Spinal cord (tissue), 10 donors: ENCODE results near the gene RAB3IP. TPM values are rescaled to one million over a fixed set of nuclear protein-coding genes. Genes with fewer than 3 reads are reported as not detected.

Source experiments
- DNase-seq, 6 donors: peaks; one replicate each; pipeline versions ENCODE4 v3.0.0 to v3.0.0-alpha.2; 2013 to 2015; ENCODE audit warnings: low spot score in 6 of 6, low read depth in 4 of 6
- H3K27ac ChIP-seq: one replicate; pipeline ENCODE4 v1.5.1; 2013; ENCODE audit warnings: low read depth, low read length, control low read depth
- H3K27me3 ChIP-seq: one replicate; pipeline ENCODE4 v1.6.1; 2013; ENCODE audit warnings: low read length; ENCODE audit not compliant: control insufficient read depth, insufficient read depth
- H3K36me3 ChIP-seq: one replicate; pipeline ENCODE4 v1.6.1; 2013; ENCODE audit warnings: low read length; ENCODE audit not compliant: control insufficient read depth, insufficient read depth
- H3K4me1 ChIP-seq: one replicate; pipeline ENCODE4 v1.6.1; 2013; ENCODE audit warnings: low read length; ENCODE audit not compliant: control insufficient read depth, insufficient read depth
- H3K4me3 ChIP-seq: one replicate; pipeline ENCODE4 v1.5.1; 2013; ENCODE audit warnings: low read depth, low read length, control low read depth
- H3K9me3 ChIP-seq: one replicate; pipeline ENCODE4 v1.6.1; 2013; ENCODE audit warnings: low read length; ENCODE audit not compliant: control insufficient read depth, insufficient read depth
- WGBS: methylation state at CpG from one replicate; pipeline ENCODE4 v1.1.5; 2013; ENCODE audit warnings: missing lambda C conversion rate; ENCODE audit not compliant: insufficient coverage; 5-methylcytosine and 5-hydroxymethylcytosine counted together
- long read RNA-seq, 4 donors: transcript quantifications; one replicate each; lab custom pipeline, GENCODE V29; 2026
- polyA plus RNA-seq, 2 donors: library from polyadenylated mRNA; unstranded; fragments of 120-200 nt; gene quantifications; one replicate each; pipeline ENCODE4 v1.2.1, GENCODE V29; 2013; ENCODE audit not compliant: insufficient read length in 2 of 2
- total RNA-seq, 2 donors: library from RNA; depleted of rRNA in 1 of 2; stranded (reverse); fragments of 120-200 nt in 1 of 2; fragments of >200 nt in 1 of 2; gene quantifications; one replicate each; pipeline versions ENCODE4 v1.2.3 to v1.2.4, GENCODE V29; 2013 to 2014
- donor health status: healthy.

RAB3IP gene, protein sequence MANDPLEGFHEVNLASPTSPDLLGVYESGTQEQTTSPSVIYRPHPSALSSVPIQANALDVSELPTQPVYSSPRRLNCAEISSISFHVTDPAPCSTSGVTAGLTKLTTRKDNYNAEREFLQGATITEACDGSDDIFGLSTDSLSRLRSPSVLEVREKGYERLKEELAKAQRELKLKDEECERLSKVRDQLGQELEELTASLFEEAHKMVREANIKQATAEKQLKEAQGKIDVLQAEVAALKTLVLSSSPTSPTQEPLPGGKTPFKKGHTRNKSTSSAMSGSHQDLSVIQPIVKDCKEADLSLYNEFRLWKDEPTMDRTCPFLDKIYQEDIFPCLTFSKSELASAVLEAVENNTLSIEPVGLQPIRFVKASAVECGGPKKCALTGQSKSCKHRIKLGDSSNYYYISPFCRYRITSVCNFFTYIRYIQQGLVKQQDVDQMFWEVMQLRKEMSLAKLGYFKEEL
- total RNA-seq (10 to 100 TPM; 28.7 to 39.5 TPM), polyA plus RNA-seq (10 to 100 TPM; 26.0 to 28.4 TPM)
- long read RNA-seq, donor 1, full-length matches to known transcripts, result 12 of 12 reads
- long read RNA-seq, donor 1, partial matches to known transcripts, result 0 of 12 reads
- long read RNA-seq, donor 1, other reads (novel, unspliced or antisense), result 0 of 12 reads
- long read RNA-seq, donor 2, partial matches to known transcripts, result 0 of 2 reads
- long read RNA-seq, donor 2, other reads (novel, unspliced or antisense), result 0 of 2 reads
- long read RNA-seq, donor 3, full-length matches to known transcripts, result 2 of 2 reads
- long read RNA-seq, donor 3, partial matches to known transcripts, result 0 of 2 reads
- long read RNA-seq, donor 3, other reads (novel, unspliced or antisense), result 0 of 2 reads
- long read RNA-seq, donor 4, full-length matches to known transcripts, result 7 of 7 reads
- long read RNA-seq, donor 4, partial matches to known transcripts, result 0 of 7 reads
- long read RNA-seq, donor 4, other reads (novel, unspliced or antisense), result 0 of 7 reads

DNA sequence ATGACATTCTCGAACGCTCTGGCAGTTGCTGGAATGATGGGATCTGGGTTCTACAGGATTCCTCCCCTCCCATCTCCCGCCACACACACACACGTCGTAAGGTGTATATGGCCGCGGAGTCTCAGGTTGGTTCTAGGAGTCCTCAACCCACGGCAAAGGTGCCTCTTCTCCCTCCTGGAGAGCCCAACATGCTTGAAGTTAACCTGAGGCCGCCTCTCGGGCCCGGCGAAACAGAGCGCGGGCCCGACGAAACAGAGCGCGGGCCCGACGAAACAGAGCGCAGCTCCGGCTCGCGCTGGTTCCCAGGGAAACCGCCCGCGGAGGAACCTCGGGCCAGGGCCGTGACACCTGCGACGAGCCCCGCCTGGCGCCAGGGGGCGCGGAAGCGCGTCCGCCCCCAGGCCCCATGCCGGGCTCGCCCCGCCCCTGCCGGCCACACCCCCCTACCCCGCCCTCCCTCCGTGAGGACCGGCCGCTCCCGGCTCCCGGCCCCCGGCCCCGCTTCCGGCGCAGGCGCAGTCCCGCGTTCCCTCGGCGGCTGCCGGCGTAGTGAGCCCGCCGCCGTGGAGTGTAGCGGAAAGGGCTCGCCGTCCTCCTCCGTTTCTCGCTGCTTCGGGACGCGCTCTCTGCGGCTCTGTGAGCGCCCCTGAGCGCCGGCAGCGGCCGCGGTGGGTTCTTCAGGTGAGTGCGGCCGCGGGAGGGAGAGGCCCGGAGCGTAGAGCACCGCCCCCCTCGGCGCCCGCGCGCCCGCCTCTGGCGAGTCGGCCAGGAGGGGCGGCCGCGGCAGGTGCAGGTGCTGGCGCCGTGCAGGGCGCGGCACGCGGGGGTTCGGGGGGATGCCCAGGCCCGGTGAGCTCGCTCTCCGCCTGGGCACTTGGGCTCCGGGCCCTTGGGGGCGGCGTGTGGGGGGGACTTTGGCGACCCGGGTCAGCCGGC lies at the start of gene RAB3IP:
TSS of gene RAB3IP (plus strand) at position 510 of the 936 bp plus-strand sequence. CDS start 16,549 bp downstream, outside the sequence.
- Histone ChIP-seq H3K9me3 (no peaks in the 10 kb centered on the region), H3K4me3 (peak within 1 kb of the TSS; percentile 84), H3K36me3 (no peaks in the 10 kb centered on the region), H3K27me3 (peaks cover 4% of the 10 kb centered on the region), H3K27ac (peak within 1 kb of the TSS; percentile 59), H3K4me1 (peaks cover 3% of the 10 kb centered on the region)
- peak; percentile 50 to 95 (median 72) for DNase-seq
- under 1% methylated on average over 108 of the region's 110 CpGs for WGBS

GRCh38 chr12:69689638-69690037 lies 49.0 kb upstream of the RAB3IP start:
- H3K27ac ChIP-seq, result no peak overlapping the region
- H3K9me3 ChIP-seq, result no peaks in the 10 kb centered on the region
- peaks cover 6% of the 10 kb centered on the region for H3K4me1 ChIP-seq
- no peak overlapping the region for H3K4me3 ChIP-seq
- DNase-seq, result no peak
- no peaks in the 10 kb centered on the region for H3K27me3 ChIP-seq
- H3K36me3 ChIP-seq, result no peaks in the 10 kb centered on the region
- WGBS, result 75% methylated on average over 1 of the region's 2 CpGs

DNA sequence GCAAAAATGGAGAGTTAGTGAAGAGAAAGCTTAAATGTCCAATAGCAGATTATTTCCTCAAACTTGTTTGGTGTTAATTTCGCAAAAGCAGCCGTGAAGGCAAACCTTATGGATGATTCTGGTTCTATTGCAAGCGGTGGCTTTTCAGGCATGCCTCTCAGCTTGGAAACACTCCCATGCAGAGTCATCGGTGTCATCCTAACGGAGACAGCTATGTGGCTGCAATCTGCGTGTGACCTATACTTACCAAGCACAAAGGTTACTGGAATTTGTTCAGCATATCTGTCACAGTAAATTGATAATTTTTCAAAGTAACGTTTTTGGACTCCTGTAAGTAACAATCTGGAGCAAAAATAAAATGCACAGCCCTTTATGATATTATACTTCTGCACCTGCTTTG lies 44.5 kb upstream of the RAB3IP start:
- Histone ChIP-seq H3K4me1 (peaks cover 2% of the 10 kb centered on the region), H3K27me3 (no peaks in the 10 kb centered on the region), H3K27ac (no peak overlapping the region), H3K9me3 (no peaks in the 10 kb centered on the region), H3K4me3 (no peak overlapping the region), H3K36me3 (no peaks in the 10 kb centered on the region)
- DNase-seq, result no peak
- 91% methylated on average over 4 of the region's 7 CpGs for WGBS

DNA sequence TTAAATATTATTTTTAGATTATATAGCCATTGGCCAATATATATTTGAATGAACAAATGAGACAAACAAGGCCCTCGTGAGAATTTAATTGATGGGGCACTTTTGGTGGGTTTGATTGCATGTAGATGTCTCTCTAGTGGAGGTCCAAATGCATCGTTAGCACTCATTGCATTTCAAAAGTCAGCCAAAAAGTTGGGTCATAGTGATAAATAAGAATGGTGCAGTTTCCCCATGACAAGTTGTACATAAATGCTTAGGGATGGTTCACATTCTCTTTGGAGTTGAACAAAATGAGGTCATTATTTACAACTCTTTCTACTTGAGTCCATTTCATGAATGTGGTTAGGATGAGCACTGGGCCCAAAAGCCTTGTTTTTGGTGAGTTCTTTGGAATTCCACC lies 40.6 kb upstream of the RAB3IP start:
- Histone ChIP-seq H3K4me1 (no peaks in the 10 kb centered on the region), H3K27me3 (no peaks in the 10 kb centered on the region), H3K9me3 (no peaks in the 10 kb centered on the region), H3K27ac (no peak overlapping the region), H3K36me3 (no peaks in the 10 kb centered on the region), H3K4me3 (no peak overlapping the region)
- 40% methylated on average over 1 of the region's 2 CpGs for WGBS
- no peak for DNase-seq

DNA sequence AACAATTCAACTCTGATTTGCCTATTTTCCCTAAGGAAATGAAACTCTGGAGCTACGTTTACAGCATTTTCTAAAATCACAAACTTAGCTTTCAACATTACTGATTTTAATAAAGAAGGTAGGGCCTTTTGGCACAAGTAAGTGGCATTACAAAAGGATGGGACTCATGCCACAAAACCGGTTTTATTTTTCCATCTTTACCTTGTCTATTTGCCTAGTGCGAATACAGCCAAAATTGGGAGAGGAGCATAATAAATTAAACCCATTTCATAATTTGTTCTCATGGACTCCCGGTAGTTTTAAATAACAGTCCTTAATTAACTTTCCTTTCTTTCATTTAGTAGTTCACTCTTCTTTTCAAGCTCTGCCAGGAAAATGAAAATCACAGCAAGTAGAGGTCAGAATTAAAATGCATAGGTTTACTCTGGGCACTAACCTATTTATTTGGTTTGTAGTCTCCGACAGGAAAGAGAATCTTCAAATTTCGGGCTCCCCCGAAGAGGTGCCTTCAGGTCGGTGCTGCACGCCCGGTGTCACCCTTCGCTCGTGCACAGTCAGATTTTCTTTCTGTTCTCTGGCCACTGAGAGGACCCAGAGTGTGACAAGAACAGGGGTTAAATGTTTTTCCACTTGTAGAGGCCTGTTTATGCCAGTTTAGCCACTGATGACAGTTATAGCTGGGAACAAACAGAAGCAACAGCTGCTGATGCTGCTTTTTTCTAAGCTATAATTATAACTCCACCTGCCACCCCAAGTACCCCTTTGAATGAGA lies 39.7 kb upstream of the RAB3IP start, which contains the start of gene BEST3:
TSS of gene BEST3 (minus strand) at position 535 of the 772 bp plus-strand sequence. CDS start 1,505 bp downstream, outside the sequence.
- Histone ChIP-seq H3K27me3 (no peaks in the 10 kb centered on the region), H3K36me3 (no peaks in the 10 kb centered on the region), H3K4me1 (no peaks in the 10 kb centered on the region), H3K9me3 (no peaks in the 10 kb centered on the region), H3K27ac (no peak within 1 kb of the TSS), H3K4me3 (no peak within 1 kb of the TSS)
- 92% methylated on average over 2 of the region's 12 CpGs for WGBS
- peak in 1 of 6 donors; percentile 24 for DNase-seq

- Histone ChIP-seq H3K27ac (no peak overlapping the region), H3K4me3 (no peak overlapping the region), H3K27me3 (no peaks in the 10 kb centered on the region), H3K36me3 (no peaks in the 10 kb centered on the region), H3K9me3 (no peaks in the 10 kb centered on the region), H3K4me1 (no peaks in the 10 kb centered on the region)
- WGBS, result no CpG with 5 or more reads among the region's 3 CpGs
- peak in 2 of 6 donors; percentile 78 to 89 for DNase-seq
Observed at GRCh38 chr12:69701826-69702225, 36.8 kb upstream of the RAB3IP start.

GRCh38 chr12:69703146-69703642 lies 35.5 kb upstream of the RAB3IP start:
- Histone ChIP-seq H3K27ac (no peak overlapping the region), H3K4me1 (no peaks in the 10 kb centered on the region), H3K36me3 (no peaks in the 10 kb centered on the region), H3K27me3 (no peaks in the 10 kb centered on the region), H3K9me3 (no peaks in the 10 kb centered on the region), H3K4me3 (no peak overlapping the region)
- no peak for DNase-seq
- 100% methylated on average over 1 of the region's 1 CpG for WGBS

DNA sequence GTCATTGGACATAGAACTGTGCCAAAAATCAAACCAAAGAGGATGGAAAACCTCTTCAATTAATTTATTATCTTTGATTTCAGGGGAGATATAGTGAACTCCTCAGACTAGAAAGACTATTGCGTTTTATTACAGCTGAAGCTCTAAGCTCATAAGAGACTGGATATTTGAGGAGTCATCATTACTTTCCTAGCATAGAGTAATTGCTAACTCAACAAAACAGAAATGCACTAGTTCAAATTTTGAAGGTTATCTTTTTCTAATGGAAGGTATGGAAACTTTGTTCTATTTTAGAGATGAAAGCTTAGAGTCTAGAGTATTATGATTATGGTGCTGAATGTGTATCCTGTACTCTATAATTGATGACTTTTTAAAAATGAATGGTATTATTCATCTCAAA lies 34.3 kb upstream of the RAB3IP start:
- Histone ChIP-seq H3K36me3 (no peaks in the 10 kb centered on the region), H3K4me1 (no peaks in the 10 kb centered on the region), H3K27me3 (no peaks in the 10 kb centered on the region), H3K27ac (no peak overlapping the region), H3K4me3 (no peak overlapping the region), H3K9me3 (no peaks in the 10 kb centered on the region)
- DNase-seq, result no peak
- no CpG with 5 or more reads among the region's 1 CpG for WGBS
